Effector memory CD8-positive, alpha-beta T cell (primary cell): ENCODE measurements around the gene KCTD4.
A peak's percentile ranks its signal among the peaks of the same experiment; 100 is the strongest.
"Not testable (repeated sequence)": the region's sequence is repeated elsewhere in the genome, so short reads cannot be mapped to it uniquely, and the experiment has no call there.

Source experiments
- ATAC-seq: fragments of 150-1000 bp; cut with Tn5 transposase; replicated peaks from 2 replicates; pipeline ENCODE4 v1.10.0; 2021; ENCODE audit warnings: mild to moderate bottlenecking, moderate library complexity
- DNase-seq, 3 experiments: peaks; one replicate each; pipeline ENCODE4 v3.0.0; 2021
- H3K27ac Mint-ChIP-seq, 2 donors: one replicate each; pipeline ENCODE4 v1.8.0; 2022; ENCODE audit warnings: mild to moderate bottlenecking in 2 of 2, mixed read lengths in 2 of 2, moderate library complexity in 2 of 2
- H3K27me3 Mint-ChIP-seq, 2 donors: one replicate each; pipeline ENCODE4 v1.8.0; 2022; ENCODE audit warnings: mixed read lengths in 2 of 2
- H3K36me3 Mint-ChIP-seq: one replicate; pipeline ENCODE4 v1.8.0; 2022; ENCODE audit warnings: mild to moderate bottlenecking, moderate library complexity, mixed read lengths; ENCODE audit not compliant: insufficient read depth
- H3K4me1 Mint-ChIP-seq, 2 donors: one replicate each; pipeline ENCODE4 v1.8.0; 2022; ENCODE audit warnings: low read depth in 2 of 2, mixed read lengths in 2 of 2
- H3K4me3 Mint-ChIP-seq, 2 donors: one replicate each; pipeline ENCODE4 v1.8.0; 2022; ENCODE audit warnings: mild to moderate bottlenecking in 2 of 2, mixed read lengths in 2 of 2, moderate library complexity in 2 of 2
- H3K9me3 Mint-ChIP-seq, 2 donors: one replicate each; pipeline ENCODE4 v1.8.0; 2022; ENCODE audit warnings: mixed read lengths in 2 of 2
- total RNA-seq, 9 experiments: gene quantifications; one replicate each; lab custom pipeline; 2026; lab: John Stamatoyannopoulos, UW

KCTD4 gene
- total RNA-seq, result 0 to 0.32 (median 0) reads per million in 9 experiments

- H3K27ac Mint-ChIP-seq, result peak within 1 kb of the TSS in 1 of 2 donors; percentile 78
Measured at GRCh38 chr13:45200701-45201232, at the start of gene KCTD4. Gene KCTD4 (minus strand): TSS chr13:45201045. CDS start chr13:45194567, 6,478 bp downstream.

GRCh38 chr13:45249662-45250061 lies 48.8 kb upstream of the KCTD4 start:
- H3K4me3 Mint-ChIP-seq, result no peak overlapping the region
- H3K27ac Mint-ChIP-seq, result no peak overlapping the region
- ATAC-seq, result no peak
- no peaks in the 10 kb centered on the region for H3K9me3 Mint-ChIP-seq
- peaks cover 15% of the 10 kb centered on the region for H3K36me3 Mint-ChIP-seq
- DNase-seq, result no peak
- no peaks in the 10 kb centered on the region for H3K27me3 Mint-ChIP-seq
- H3K4me1 Mint-ChIP-seq, result peaks cover 0 to 4% of the 10 kb centered on the region in 2 donors

More at GRCh38 chr13:45200701-45201232, at the start of gene KCTD4:
- Mint-ChIP-seq H3K27me3 (no peaks in the 10 kb centered on the region), H3K4me3 (no peak within 1 kb of the TSS), H3K36me3 (no peaks in the 10 kb centered on the region), H3K4me1 (peaks cover 5 to 13% of the 10 kb centered on the region in 2 donors), H3K9me3 (no peaks in the 10 kb centered on the region)
- ATAC-seq (no peak), DNase-seq (no peak)

DNA sequence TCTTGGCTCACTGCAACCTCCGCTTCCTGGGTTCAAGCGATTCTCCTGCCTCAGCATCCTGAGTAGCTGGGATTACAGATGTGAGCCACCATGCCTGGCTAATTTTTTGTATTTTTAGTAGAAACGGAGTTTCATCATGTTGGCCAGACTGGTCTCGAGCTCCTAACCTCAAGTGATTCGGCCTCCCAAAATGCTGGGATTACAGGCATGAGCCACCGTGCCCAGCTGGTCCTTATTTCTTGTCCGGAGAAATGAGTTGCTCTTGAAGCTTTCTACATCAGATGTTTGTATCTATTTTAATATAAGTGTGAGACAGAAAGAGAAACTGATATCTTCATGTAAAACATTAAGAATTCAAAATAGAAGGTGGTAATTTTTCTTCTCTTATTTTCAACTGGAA lies 43.9 kb upstream of the KCTD4 start:
- not testable (repeated sequence) for DNase-seq, H3K4me3 Mint-ChIP-seq, ATAC-seq, H3K27me3 Mint-ChIP-seq, H3K27ac Mint-ChIP-seq, H3K9me3 Mint-ChIP-seq, H3K36me3 Mint-ChIP-seq, H3K4me1 Mint-ChIP-seq

GRCh38 chr13:45243077-45243476 lies 42.2 kb upstream of the KCTD4 start:
- Mint-ChIP-seq H3K9me3 (no peaks in the 10 kb centered on the region), H3K27me3 (no peaks in the 10 kb centered on the region), H3K4me3 (no peak overlapping the region), H3K36me3 (peaks cover 6% of the 10 kb centered on the region), H3K4me1 (peaks cover 1 to 4% of the 10 kb centered on the region in 2 donors), H3K27ac (no peak overlapping the region)
- no peak for DNase-seq
- ATAC-seq, result no peak

GRCh38 chr13:45242524-45242923 lies 41.7 kb upstream of the KCTD4 start:
- DNase-seq, result no peak
- peak overlapping the region in 1 of 2 donors; percentile 79 for H3K27ac Mint-ChIP-seq
- H3K27me3 Mint-ChIP-seq, result no peaks in the 10 kb centered on the region
- no peaks in the 10 kb centered on the region for H3K9me3 Mint-ChIP-seq
- H3K4me1 Mint-ChIP-seq, result peaks cover 1 to 4% of the 10 kb centered on the region in 2 donors
- H3K4me3 Mint-ChIP-seq, result no peak overlapping the region
- ATAC-seq, result no peak
- peaks cover 6% of the 10 kb centered on the region for H3K36me3 Mint-ChIP-seq

- H3K27ac Mint-ChIP-seq, result peak overlapping the region in 1 of 2 donors; percentile 79
- no peak for DNase-seq
- no peak overlapping the region for H3K4me3 Mint-ChIP-seq
- H3K4me1 Mint-ChIP-seq, result peaks cover 1 to 4% of the 10 kb centered on the region in 2 donors
- H3K27me3 Mint-ChIP-seq, result no peaks in the 10 kb centered on the region
- H3K36me3 Mint-ChIP-seq, result peaks cover 6% of the 10 kb centered on the region
- H3K9me3 Mint-ChIP-seq, result no peaks in the 10 kb centered on the region
- ATAC-seq, result no peak
Measured at GRCh38 chr13:45242070-45242469, 41.2 kb upstream of the KCTD4 start.

GRCh38 chr13:45240143-45240542 lies 39.3 kb upstream of the KCTD4 start:
- H3K9me3 Mint-ChIP-seq, result no peaks in the 10 kb centered on the region
- H3K4me3 Mint-ChIP-seq, result no peak overlapping the region
- no peak overlapping the region for H3K27ac Mint-ChIP-seq
- peaks cover 1 to 4% of the 10 kb centered on the region in 2 donors for H3K4me1 Mint-ChIP-seq
- ATAC-seq (no peak), DNase-seq (no peak)
- H3K27me3 Mint-ChIP-seq, result no peaks in the 10 kb centered on the region
- H3K36me3 Mint-ChIP-seq, result peaks cover 6% of the 10 kb centered on the region

DNA sequence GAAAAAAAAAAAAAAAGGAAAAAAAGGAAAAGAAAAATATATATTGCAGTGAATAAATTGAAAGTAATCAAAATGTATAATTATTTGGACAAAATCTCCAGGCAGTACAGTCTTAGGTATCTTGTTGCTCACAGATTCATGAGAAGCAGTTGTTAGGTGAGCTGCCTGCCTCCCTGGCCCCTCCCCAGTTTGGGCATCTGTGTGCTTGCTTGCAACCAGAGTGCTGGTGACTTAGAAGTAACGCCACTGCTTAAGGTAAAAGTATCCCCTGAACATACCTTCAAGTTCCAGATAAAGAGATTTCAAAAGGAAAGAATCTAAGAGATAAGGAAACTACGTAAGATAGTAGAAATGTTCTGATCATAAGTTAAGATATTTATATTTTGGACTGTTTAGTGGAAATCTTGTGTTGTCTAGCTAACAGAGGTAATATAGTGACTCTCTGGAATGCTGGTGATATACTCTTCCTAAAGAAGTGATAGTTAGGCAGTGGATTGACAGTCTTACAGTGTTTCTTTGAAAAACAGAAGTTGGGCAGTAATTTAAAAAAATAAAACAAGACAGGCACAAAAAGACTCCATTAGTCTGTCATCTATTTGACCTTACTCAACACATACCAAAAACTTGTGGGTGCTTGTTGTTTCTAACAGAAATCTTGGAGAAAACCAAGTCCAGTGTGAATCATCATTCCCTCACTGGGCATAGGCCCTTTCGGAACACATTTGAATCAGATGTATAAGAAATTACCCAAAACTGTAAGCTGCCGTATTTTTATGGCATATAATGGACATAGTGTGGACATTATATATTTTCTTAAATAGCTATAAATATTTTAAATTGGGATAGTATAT lies 38.3 kb upstream of the KCTD4 start:
- Mint-ChIP-seq H3K4me3 (no peak overlapping the region), H3K27ac (no peak overlapping the region), H3K9me3 (no peaks in the 10 kb centered on the region), H3K4me1 (peaks cover 1 to 4% of the 10 kb centered on the region in 2 donors), H3K27me3 (no peaks in the 10 kb centered on the region), H3K36me3 (peaks cover 6% of the 10 kb centered on the region)
- no peak for DNase-seq
- no peak for ATAC-seq

- no peaks in the 10 kb centered on the region for H3K9me3 Mint-ChIP-seq
- H3K27me3 Mint-ChIP-seq, result no peaks in the 10 kb centered on the region
- no peaks in the 10 kb centered on the region for H3K36me3 Mint-ChIP-seq
- DNase-seq (no peak), ATAC-seq (no peak)
- no peak overlapping the region for H3K4me3 Mint-ChIP-seq
- H3K27ac Mint-ChIP-seq, result no peak overlapping the region
- H3K4me1 Mint-ChIP-seq, result peaks cover 1 to 14% of the 10 kb centered on the region in 2 donors
Measured at GRCh38 chr13:45232591-45232990, 31.7 kb upstream of the KCTD4 start.

DNA sequence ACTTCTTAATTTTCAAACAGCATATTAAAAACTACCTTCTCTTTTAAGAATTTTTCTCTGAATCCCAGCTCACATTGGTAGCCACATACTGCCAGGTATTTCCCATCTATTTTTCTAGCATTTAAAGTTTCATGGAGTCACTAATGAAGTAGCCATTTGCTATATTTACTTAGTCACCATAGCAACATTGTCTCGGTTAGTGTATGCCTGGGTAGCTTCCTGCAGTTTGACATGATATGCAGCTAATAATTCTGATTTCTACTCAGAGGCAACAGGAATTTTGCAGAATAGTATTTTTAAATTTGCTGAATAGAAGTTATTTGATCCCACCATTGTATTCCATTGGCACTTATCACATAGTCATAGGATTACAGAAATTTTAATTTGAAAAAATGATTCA lies 30.9 kb upstream of the KCTD4 start:
- Mint-ChIP-seq H3K27ac (peak overlapping the region; percentile 41 to 66), H3K4me3 (no peak overlapping the region), H3K4me1 (peaks cover 1 to 14% of the 10 kb centered on the region in 2 donors), H3K9me3 (no peaks in the 10 kb centered on the region), H3K36me3 (peaks cover 2% of the 10 kb centered on the region), H3K27me3 (no peaks in the 10 kb centered on the region)
- no peak for DNase-seq
- no peak for ATAC-seq

GRCh38 chr13:45231305-45231704 lies 30.5 kb upstream of the KCTD4 start:
- H3K27ac Mint-ChIP-seq, result peak overlapping the region; percentile 41 to 66
- peaks cover 2% of the 10 kb centered on the region for H3K36me3 Mint-ChIP-seq
- no peaks in the 10 kb centered on the region for H3K9me3 Mint-ChIP-seq
- H3K4me3 Mint-ChIP-seq, result no peak overlapping the region
- DNase-seq (no peak), ATAC-seq (no peak)
- no peaks in the 10 kb centered on the region for H3K27me3 Mint-ChIP-seq
- H3K4me1 Mint-ChIP-seq, result peaks cover 1 to 14% of the 10 kb centered on the region in 2 donors

- Mint-ChIP-seq H3K27me3 (no peaks in the 10 kb centered on the region), H3K36me3 (peaks cover 2% of the 10 kb centered on the region), H3K9me3 (no peaks in the 10 kb centered on the region), H3K4me1 (peaks cover 2 to 16% of the 10 kb centered on the region in 2 donors), H3K4me3 (no peak overlapping the region), H3K27ac (no peak overlapping the region)
- ATAC-seq (no peak), DNase-seq (no peak)
Measured at GRCh38 chr13:45229172-45229571, 28.3 kb upstream of the KCTD4 start.

DNA sequence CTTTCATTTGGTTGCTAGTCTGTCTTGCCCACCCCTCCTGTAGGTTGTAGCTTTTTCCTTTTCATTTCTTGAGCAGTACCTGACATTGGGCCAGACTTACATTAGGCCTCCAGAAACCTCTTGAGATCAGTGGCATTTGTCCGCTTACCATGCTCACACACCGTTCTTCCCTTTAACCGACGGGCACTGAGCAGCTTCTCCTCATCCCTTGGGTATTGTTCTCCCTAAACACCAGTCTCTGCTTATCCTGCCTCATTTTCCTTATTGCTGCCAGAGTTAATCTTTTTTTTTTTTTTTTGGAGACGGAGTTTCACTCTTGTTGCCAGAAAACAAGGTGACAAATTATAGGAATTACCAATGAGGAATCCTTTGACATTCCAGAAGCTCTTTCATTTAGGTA lies 27.2 kb upstream of the KCTD4 start:
- no peak overlapping the region for H3K27ac Mint-ChIP-seq
- ATAC-seq (no peak), DNase-seq (no peak)
- no peaks in the 10 kb centered on the region for H3K9me3 Mint-ChIP-seq
- H3K36me3 Mint-ChIP-seq, result peaks cover 2% of the 10 kb centered on the region
- no peak overlapping the region for H3K4me3 Mint-ChIP-seq
- peaks cover 2 to 19% of the 10 kb centered on the region in 2 donors for H3K4me1 Mint-ChIP-seq
- no peaks in the 10 kb centered on the region for H3K27me3 Mint-ChIP-seq

DNA sequence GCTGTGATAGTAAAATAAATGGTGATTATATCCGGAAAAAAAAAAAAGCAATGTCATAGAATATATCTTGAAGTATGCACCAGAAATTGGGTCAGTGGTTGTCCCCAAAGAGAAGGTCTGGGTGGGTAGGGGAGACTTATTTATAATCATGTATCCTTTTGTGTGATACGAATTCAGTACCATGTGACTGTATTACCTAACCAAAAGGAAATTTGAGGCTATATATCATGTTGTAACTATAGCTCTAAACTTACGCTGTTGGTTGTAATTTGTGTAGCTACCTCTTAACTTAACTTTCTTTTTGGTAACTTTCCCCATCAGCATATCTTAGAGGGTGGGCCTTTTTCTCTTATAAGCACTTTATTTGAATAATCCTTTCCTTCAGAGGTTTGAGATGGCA lies 25.2 kb upstream of the KCTD4 start:
- Mint-ChIP-seq H3K4me1 (peaks cover 6 to 17% of the 10 kb centered on the region in 2 donors), H3K4me3 (no peak overlapping the region), H3K27ac (no peak overlapping the region), H3K27me3 (no peaks in the 10 kb centered on the region), H3K9me3 (no peaks in the 10 kb centered on the region), H3K36me3 (peaks cover 2% of the 10 kb centered on the region)
- ATAC-seq (no peak), DNase-seq (no peak)
